Tibial nerve (tissue), 4 donors: ENCODE measurements around the gene SLC35E1.

Experiments used
- CTCF ChIP-seq, 5 experiments: fragments of 200-600 bp in 3 of 5; fragments of 450-650 bp in 2 of 5; sonication (generic) in 3 of 5; IDR thresholded peaks; one replicate each; pipeline ENCODE4 v1.5.1; 2016 to 2019; ENCODE audit warnings: antibody characterized with exemption in 5 of 5, mild to moderate bottlenecking in 3 of 5, moderate library complexity in 2 of 5
- EP300 ChIP-seq, 2 donors: sonication (generic); formaldehyde crosslinking; IDR thresholded peaks; one replicate each; pipeline ENCODE4 v1.6.1; 2017; ENCODE audit warnings: antibody characterized with exemption in 2 of 2, mild to moderate bottlenecking in 1 of 2
- POLR2A ChIP-seq, 2 donors: fragments of 450-650 bp; IDR thresholded peaks; one replicate each; pipeline ENCODE4 v1.6.1; 2017; ENCODE audit warnings: antibody characterized with exemption in 2 of 2, mild to moderate bottlenecking in 2 of 2, moderate library complexity in 2 of 2

DNA sequence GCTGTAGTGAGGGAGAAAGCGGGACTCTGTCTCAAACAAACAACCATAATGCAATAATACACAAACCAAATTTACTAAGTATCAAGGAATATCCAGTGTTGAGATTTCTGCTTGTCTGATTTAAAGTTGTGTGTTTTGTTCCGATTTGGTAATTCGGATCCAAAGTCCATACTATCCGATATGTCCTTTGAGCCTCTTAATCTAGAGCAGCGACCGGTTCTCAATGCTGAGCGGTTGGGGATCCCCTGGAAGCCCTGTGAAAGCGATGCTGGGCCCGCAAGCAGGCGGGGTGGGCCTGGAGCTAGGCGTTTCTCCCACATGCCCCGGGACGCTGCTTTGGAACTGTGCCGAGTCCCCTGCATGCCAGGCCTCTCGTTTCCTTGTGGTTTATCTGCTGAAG lies 55.8 kb downstream of the SLC35E1 start:
- TF ChIP-seq EP300 (IDR thresholded peaks at IDR 0.05) (no peak), CTCF (IDR thresholded peaks at IDR 0.05) (no peak), POLR2A (IDR thresholded peaks at IDR 0.05) (no peak)
